CD4-positive, alpha-beta T cell treated with Interleukin-15 for 1 hour (primary cell): ENCODE results near the gene CFAP58.

Source experiments
- DNase-seq: peaks from one replicate; pipeline ENCODE4 v3.0.0-alpha.2; 2020

CFAP58 gene

GRCh38 chr10:104374591-104374990, 21.0 kb downstream of the CFAP58 start:
- no peak for DNase-seq

- no peak for DNase-seq
These were observed 23.2 kb downstream of the CFAP58 start for GRCh38 chr10:104376784-104377300.

GRCh38 chr10:104380336-104380735, 26.7 kb downstream of the CFAP58 start:
- DNase-seq = no peak

GRCh38 chr10:104387130-104387888, 33.7 kb downstream of the CFAP58 start:
- DNase-seq = no peak

- DNase-seq = no peak
These were observed 35.2 kb downstream of the CFAP58 start for GRCh38 chr10:104388830-104389229.

GRCh38 chr10:104391150-104391968, 37.7 kb downstream of the CFAP58 start:
- no peak for DNase-seq

- DNase-seq = no peak
These were observed 38.3 kb downstream of the CFAP58 start for GRCh38 chr10:104391969-104392296.

- DNase-seq = no peak
These were observed 39.8 kb downstream of the CFAP58 start for GRCh38 chr10:104393387-104393786.

GRCh38 chr10:104396581-104396980, 42.9 kb downstream of the CFAP58 start:
- no peak for DNase-seq

GRCh38 chr10:104403636-104404035, 50.0 kb downstream of the CFAP58 start:
- no peak for DNase-seq

- DNase-seq = no peak
These were observed 53.4 kb downstream of the CFAP58 start for GRCh38 chr10:104406715-104407650.

GRCh38 chr10:104413528-104413927, 59.9 kb downstream of the CFAP58 start:
- no peak for DNase-seq

GRCh38 chr10:104415526-104416165, 62.0 kb downstream of the CFAP58 start:
- no peak for DNase-seq

- no peak for DNase-seq
These were observed 63.2 kb downstream of the CFAP58 start for GRCh38 chr10:104416851-104417250.

- no peak for DNase-seq
These were observed 64.1 kb downstream of the CFAP58 start for GRCh38 chr10:104417637-104418292.

GRCh38 chr10:104424719-104425118, 71.1 kb downstream of the CFAP58 start:
- no peak for DNase-seq

GRCh38 chr10:104427989-104428388, 74.4 kb downstream of the CFAP58 start:
- DNase-seq = no peak

- DNase-seq = no peak
These were observed 76.2 kb downstream of the CFAP58 start for GRCh38 chr10:104429846-104430245.

- no peak for DNase-seq
These were observed 76.7 kb downstream of the CFAP58 start for GRCh38 chr10:104430360-104430759.

GRCh38 chr10:104433669-104434068, 80.0 kb downstream of the CFAP58 start:
- DNase-seq = no peak

GRCh38 chr10:104434601-104435000, 81.0 kb downstream of the CFAP58 start:
- DNase-seq = no peak

- DNase-seq = no peak
These were observed 82.2 kb downstream of the CFAP58 start for GRCh38 chr10:104435822-104436221.
